Trophoblast cell (in vitro differentiated cells and primary cell): ENCODE results near the gene TDP1.
A peak's percentile ranks its signal among the peaks of the same experiment; 100 is the strongest.

ENCODE experiments used
- DNase-seq, 2 donors: peaks; one replicate each; pipeline ENCODE4 v3.0.0-alpha.2; 2016
- H2AFZ ChIP-seq: 2 replicates; pipeline ENCODE4 v1.6.1; 2013; ENCODE audit warnings: low read length, moderate library complexity, mild to moderate bottlenecking; ENCODE audit not compliant: insufficient read depth, poor library complexity
- H2AK5ac ChIP-seq: 2 replicates; pipeline ENCODE4 v1.6.1; 2013; ENCODE audit warnings: mild to moderate bottlenecking, low read length
- H2BK120ac ChIP-seq: 2 replicates; pipeline ENCODE4 v1.6.1; 2013; ENCODE audit warnings: low read length, mild to moderate bottlenecking, moderate library complexity; ENCODE audit not compliant: insufficient read depth, poor library complexity
- H2BK12ac ChIP-seq: 2 replicates; pipeline ENCODE4 v1.6.1; 2013; ENCODE audit warnings: mild to moderate bottlenecking, low read length, moderate library complexity
- H2BK5ac ChIP-seq: 2 replicates; pipeline ENCODE4 v1.6.1; 2013; ENCODE audit warnings: low read length, low read depth, moderate library complexity, mild to moderate bottlenecking; ENCODE audit not compliant: poor library complexity
- H3K14ac ChIP-seq: 2 replicates; pipeline ENCODE4 v1.6.1; 2013; ENCODE audit warnings: mild to moderate bottlenecking, low read length
- H3K18ac ChIP-seq: 2 replicates; pipeline ENCODE4 v1.6.1; 2013; ENCODE audit warnings: mild to moderate bottlenecking, low read length
- H3K23ac ChIP-seq: 2 replicates; pipeline ENCODE4 v1.6.1; 2013; ENCODE audit warnings: low read length
- H3K27ac ChIP-seq: 2 replicates; pipeline ENCODE4 v1.5.1; 2013; ENCODE audit warnings: low read depth, mild to moderate bottlenecking, inconsistent platforms, low read length, moderate library complexity
- H3K27me3 ChIP-seq: 2 replicates; pipeline ENCODE4 v1.6.1; 2013; ENCODE audit warnings: inconsistent platforms, mild to moderate bottlenecking, low read length, moderate library complexity; ENCODE audit not compliant: insufficient read depth
- H3K36me3 ChIP-seq, 2 experiments: 1 replicate in 1 of 2; 2 replicates in 1 of 2; pipeline ENCODE4 v1.6.1; 2013; ENCODE audit warnings: low read length in 2 of 2, mild to moderate bottlenecking in 2 of 2, moderate library complexity in 1 of 2; ENCODE audit not compliant: insufficient read depth in 2 of 2, control insufficient read depth in 1 of 2
- H3K4ac ChIP-seq: 2 replicates; pipeline ENCODE4 v1.6.1; 2013; ENCODE audit warnings: low read depth, mild to moderate bottlenecking, low read length, moderate library complexity
- H3K4me1 ChIP-seq, 2 experiments: 1 replicate in 1 of 2; 2 replicates in 1 of 2; pipeline ENCODE4 v1.6.1; 2013; ENCODE audit warnings: low read length in 2 of 2, mild to moderate bottlenecking in 2 of 2, moderate library complexity in 1 of 2; ENCODE audit not compliant: insufficient read depth in 2 of 2, control insufficient read depth in 1 of 2
- H3K4me2 ChIP-seq: 2 replicates; pipeline ENCODE4 v1.6.1; 2013; ENCODE audit warnings: inconsistent platforms, mild to moderate bottlenecking, low read length, moderate library complexity
- H3K4me3 ChIP-seq: 2 replicates; pipeline ENCODE4 v1.5.1; 2013; ENCODE audit warnings: mild to moderate bottlenecking, low read depth, low read length, inconsistent platforms
- H3K79me1 ChIP-seq: one replicate; pipeline ENCODE4 v1.6.1; 2013; ENCODE audit warnings: low read length
- H3K79me2 ChIP-seq: 2 replicates; pipeline ENCODE4 v1.6.1; 2013; ENCODE audit warnings: low read length, mild to moderate bottlenecking; ENCODE audit not compliant: control insufficient read depth, insufficient read depth, poor library complexity
- H3K9ac ChIP-seq: 2 replicates; pipeline ENCODE4 v1.6.1; 2013; ENCODE audit warnings: mild to moderate bottlenecking, low read length
- H3K9me3 ChIP-seq: 2 replicates; pipeline ENCODE4 v1.6.1; 2013; ENCODE audit warnings: low read depth, mild to moderate bottlenecking, control low read depth, inconsistent platforms, low read length; ENCODE audit not compliant: insufficient read depth
- H4K12ac ChIP-seq: 2 replicates; pipeline ENCODE4 v1.6.1; 2013; ENCODE audit warnings: low read depth, mild to moderate bottlenecking, low read length, moderate library complexity
- H4K8ac ChIP-seq: 2 replicates; pipeline ENCODE4 v1.6.1; 2013; ENCODE audit warnings: low read depth, mild to moderate bottlenecking, low read length, moderate library complexity
- H4K91ac ChIP-seq: one replicate; pipeline ENCODE4 v1.6.1; 2013; ENCODE audit warnings: low read depth, mild to moderate bottlenecking, low read length, moderate library complexity
- WGBS: extraction: QIAGEN DNeasy Blood & Tissue Kit; methylation state at CpG from one replicate; pipeline ENCODE4 v1.1.7; 2013; ENCODE audit warnings: missing lambda C conversion rate; ENCODE audit not compliant: insufficient read length, insufficient coverage; ENCODE audit errors: extremely low coverage; 5-methylcytosine and 5-hydroxymethylcytosine counted together

TDP1 gene

DNA sequence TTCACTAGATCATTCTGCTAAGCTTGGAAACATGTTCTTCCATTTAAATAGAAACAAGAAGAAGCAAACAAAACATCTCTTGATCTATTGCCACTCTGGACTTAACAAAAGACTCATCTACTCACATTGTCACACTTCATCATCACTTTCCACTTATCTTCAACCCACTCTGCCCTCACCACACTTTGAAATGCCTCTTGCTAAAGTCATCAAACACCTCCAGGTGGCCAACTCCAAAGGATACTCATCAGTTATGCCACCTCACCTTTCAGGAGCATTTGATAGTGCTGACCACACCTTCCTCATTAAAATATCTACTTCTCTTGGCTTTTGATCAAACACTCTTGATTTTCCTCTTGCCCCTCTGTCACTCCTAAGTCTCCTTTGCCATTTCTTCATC lies 8.4 kb upstream of the TDP1 start:
- H4K12ac ChIP-seq = no peak overlapping the region
- no peak overlapping the region for H2BK120ac ChIP-seq
- H4K91ac ChIP-seq = no peak overlapping the region
- H3K4me1 ChIP-seq = no peaks in the 10 kb centered on the region
- H2AK5ac ChIP-seq = no peak overlapping the region
- peaks cover 3 to 4% of the 10 kb centered on the region in 2 experiments for H3K36me3 ChIP-seq
- no peak overlapping the region for H3K4me2 ChIP-seq
- H3K9me3 ChIP-seq = no peaks in the 10 kb centered on the region
- no peak overlapping the region for H3K4me3 ChIP-seq
- H3K23ac ChIP-seq = no peak overlapping the region
- no peak overlapping the region for H2BK5ac ChIP-seq
- no peak for DNase-seq
- no peak overlapping the region for H4K8ac ChIP-seq
- no peak overlapping the region for H2AFZ ChIP-seq
- H3K18ac ChIP-seq = no peak overlapping the region
- H3K27ac ChIP-seq = no peak overlapping the region
- H3K27me3 ChIP-seq = no peaks in the 10 kb centered on the region
- no peaks in the 10 kb centered on the region for H3K79me2 ChIP-seq
- no peak overlapping the region for H3K14ac ChIP-seq
- H3K9ac ChIP-seq = no peak overlapping the region
- no peak overlapping the region for H2BK12ac ChIP-seq
- H3K79me1 ChIP-seq = no peaks in the 10 kb centered on the region
- H3K4ac ChIP-seq = no peak overlapping the region

DNA sequence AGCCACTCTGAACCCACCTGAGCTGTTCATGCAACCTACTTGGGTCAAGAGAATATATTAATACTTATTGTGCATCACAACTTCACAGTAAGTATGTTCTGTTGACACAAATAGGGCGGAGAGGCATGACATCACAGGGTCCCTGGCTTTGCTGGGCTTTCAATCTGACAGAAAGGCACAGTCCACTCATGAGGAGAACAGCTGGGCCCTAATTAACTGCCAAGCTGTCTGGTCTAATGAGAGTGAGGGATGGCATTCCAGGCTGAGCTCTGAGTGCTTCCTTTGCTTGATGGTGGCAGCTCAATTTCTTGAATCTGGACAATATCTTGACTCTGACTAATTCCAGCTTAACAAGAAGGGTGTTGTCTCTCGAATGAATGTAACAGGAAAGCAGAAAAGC lies 3.2 kb upstream of the TDP1 start:
- Histone ChIP-seq H3K4me3 (no peak overlapping the region), H3K36me3 (peaks cover 3 to 4% of the 10 kb centered on the region in 2 experiments), H2BK12ac (no peak overlapping the region), H2BK5ac (no peak overlapping the region), H4K8ac (no peak overlapping the region), H3K27ac (no peak overlapping the region), H2AK5ac (no peak overlapping the region), H3K4ac (no peak overlapping the region), H3K79me2 (peaks cover 11% of the 10 kb centered on the region), H2AFZ (no peak overlapping the region), H3K79me1 (peaks cover 13% of the 10 kb centered on the region), H3K4me2 (no peak overlapping the region), H3K18ac (no peak overlapping the region), H2BK120ac (no peak overlapping the region), H3K4me1 (peaks cover 3 to 4% of the 10 kb centered on the region in 2 experiments), H3K27me3 (no peaks in the 10 kb centered on the region), H3K23ac (no peak overlapping the region), H4K12ac (no peak overlapping the region), H3K14ac (no peak overlapping the region), H3K9ac (no peak overlapping the region), H3K9me3 (no peaks in the 10 kb centered on the region), H4K91ac (no peak overlapping the region)
- DNase-seq = no peak
- no CpG with 5 or more reads among the region's 2 CpGs for WGBS

DNA sequence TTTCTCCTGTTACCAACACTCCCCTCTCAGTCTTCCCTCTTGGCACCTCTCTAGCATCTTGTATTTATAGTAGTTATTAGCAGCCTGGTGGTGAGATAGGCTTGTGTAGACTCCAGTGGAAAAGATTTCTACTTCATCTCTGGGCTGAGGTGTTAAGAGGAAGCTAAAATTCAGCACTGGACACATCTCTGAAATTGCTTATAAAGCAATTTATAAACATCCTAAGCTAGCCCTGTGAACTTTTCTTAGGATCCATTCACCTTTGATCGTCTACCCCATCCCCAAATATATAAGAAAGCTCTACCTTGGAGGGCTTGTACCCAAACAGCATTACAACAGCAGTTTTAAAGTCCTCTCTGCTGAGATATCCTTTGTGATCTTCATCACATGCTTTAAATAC lies 2.1 kb upstream of the TDP1 start:
- no CpG with 5 or more reads among the region's 1 CpG for WGBS
- peaks cover 11% of the 10 kb centered on the region for H3K79me2 ChIP-seq
- no peak for DNase-seq
- no peak overlapping the region for H2AFZ ChIP-seq
- H3K18ac ChIP-seq = no peak overlapping the region
- H4K12ac ChIP-seq = no peak overlapping the region
- no peak overlapping the region for H2BK5ac ChIP-seq
- no peak overlapping the region for H3K23ac ChIP-seq
- no peak overlapping the region for H2AK5ac ChIP-seq
- H2BK12ac ChIP-seq = no peak overlapping the region
- peaks cover 3 to 4% of the 10 kb centered on the region in 2 experiments for H3K4me1 ChIP-seq
- H3K14ac ChIP-seq = no peak overlapping the region
- peaks cover 10 to 12% of the 10 kb centered on the region in 2 experiments for H3K36me3 ChIP-seq
- no peak overlapping the region for H2BK120ac ChIP-seq
- peaks cover 3% of the 10 kb centered on the region for H3K9me3 ChIP-seq
- H4K91ac ChIP-seq = no peak overlapping the region
- no peak overlapping the region for H3K9ac ChIP-seq
- H3K27ac ChIP-seq = no peak overlapping the region
- no peaks in the 10 kb centered on the region for H3K27me3 ChIP-seq
- H4K8ac ChIP-seq = no peak overlapping the region
- H3K4me3 ChIP-seq = no peak overlapping the region
- peaks cover 13% of the 10 kb centered on the region for H3K79me1 ChIP-seq
- peak overlapping the region; percentile 36 for H3K4me2 ChIP-seq
- no peak overlapping the region for H3K4ac ChIP-seq

DNA sequence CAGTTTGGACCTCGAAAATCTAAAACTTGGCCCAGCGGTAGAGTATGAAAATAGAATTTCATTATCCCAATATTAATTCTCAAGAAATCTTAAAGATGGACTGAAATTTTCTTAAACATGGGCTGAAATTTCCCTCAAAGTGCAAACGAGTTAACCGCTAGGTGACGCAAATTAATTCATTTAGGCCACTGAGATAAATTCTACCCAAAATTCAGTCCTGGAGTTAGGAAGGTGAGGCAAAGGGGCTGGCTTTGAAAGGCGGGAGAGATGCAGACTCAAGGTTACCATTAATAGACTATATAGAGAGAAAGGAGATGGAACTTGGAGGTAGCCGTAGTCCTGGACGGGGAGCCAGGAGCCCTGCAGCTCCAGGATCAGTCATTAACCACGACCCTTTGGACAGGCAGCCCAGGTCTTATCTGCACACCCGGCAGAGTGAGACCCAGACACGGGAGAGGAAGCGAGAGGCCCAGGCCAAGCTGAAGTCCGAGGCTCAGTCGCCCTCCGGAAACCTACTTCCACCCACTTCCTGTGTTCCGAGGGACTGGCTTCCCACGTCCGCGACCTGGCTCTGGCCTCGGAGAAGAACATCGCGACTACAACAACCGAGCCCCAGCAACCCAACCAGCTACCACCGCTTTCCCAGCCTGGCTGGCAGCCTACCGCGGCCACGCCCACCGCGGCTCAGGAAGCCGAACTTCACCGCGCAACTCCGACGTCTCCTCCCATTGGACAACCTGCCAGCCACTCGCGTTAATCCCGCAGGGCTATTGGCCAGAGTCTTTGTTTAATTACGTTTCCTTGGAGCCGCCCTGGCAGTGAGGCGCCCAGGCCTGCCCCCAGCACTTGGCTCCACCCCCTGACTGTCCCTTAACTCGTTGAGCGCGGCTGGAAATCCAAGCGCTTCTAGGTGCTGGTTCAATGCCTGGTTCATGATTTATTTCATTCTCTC lies 1.4 kb upstream of the TDP1 start, which contains the start of gene EFCAB11:
TSS of gene EFCAB11 (minus strand) at position 661 of the 952 bp plus-strand sequence. CDS start at position 591, 70 bp downstream.
- peaks cover 3 to 4% of the 10 kb centered on the region in 2 experiments for H3K4me1 ChIP-seq
- H4K91ac ChIP-seq = peak within 1 kb of the TSS; percentile 33
- WGBS = no CpG with 5 or more reads among the region's 44 CpGs
- H3K9ac ChIP-seq = peak within 1 kb of the TSS; percentile 62
- peak within 1 kb of the TSS; percentile 79 for H3K4me3 ChIP-seq
- no peak within 1 kb of the TSS for H2AK5ac ChIP-seq
- H3K18ac ChIP-seq = peak within 1 kb of the TSS; percentile 36
- H3K14ac ChIP-seq = peak within 1 kb of the TSS; percentile 88
- no peak within 1 kb of the TSS for H2BK12ac ChIP-seq
- peak within 1 kb of the TSS; percentile 93 for H3K4me2 ChIP-seq
- peaks cover 3% of the 10 kb centered on the region for H3K9me3 ChIP-seq
- H3K27ac ChIP-seq = peak within 1 kb of the TSS; percentile 59
- no peak within 1 kb of the TSS for H3K4ac ChIP-seq
- H4K12ac ChIP-seq = peak within 1 kb of the TSS; percentile 13
- peak within 1 kb of the TSS; percentile 68 for H2AFZ ChIP-seq
- H3K79me2 ChIP-seq = peaks cover 11% of the 10 kb centered on the region
- H2BK120ac ChIP-seq = no peak within 1 kb of the TSS
- peak; percentile 98 to 99 for DNase-seq
- peaks cover 10 to 12% of the 10 kb centered on the region in 2 experiments for H3K36me3 ChIP-seq
- H4K8ac ChIP-seq = peak within 1 kb of the TSS; percentile 88
- no peak within 1 kb of the TSS for H3K23ac ChIP-seq
- peaks cover 13% of the 10 kb centered on the region for H3K79me1 ChIP-seq
- no peaks in the 10 kb centered on the region for H3K27me3 ChIP-seq
- H2BK5ac ChIP-seq = peak within 1 kb of the TSS; percentile 10
